ENCODE results near the gene BABAM2. TPM values are rescaled to one million over a fixed set of nuclear protein-coding genes. Genes with fewer than 3 reads are reported as not detected.

The BABAM2 gene
- total RNA-seq, 1 experiment from 2014 or later: 16.3 TPM

GRCh38 chr2:27980242-27980641 lies 89.7 kb downstream of the BABAM2 start:
- intact Hi-C loops (cut with micrococcal nuclease): no loop called here
- Histone ChIP-seq H3K9ac (ENCODE audit: low read length) (no peak overlapping the region), H3K27ac (ENCODE audit: low read length) (no peak overlapping the region), H3K27me3 (ENCODE audit: low read length) (no peaks in the 10 kb centered on the region), H3K79me2 (ENCODE audit: low read length) (no peaks in the 10 kb centered on the region), H4K20me1 (ENCODE audit: low read length) (no peaks in the 10 kb centered on the region), H3K36me3 (ENCODE audit: low read depth, low read length) (no peaks in the 10 kb centered on the region), H3K4me2 (ENCODE audit: low read length) (no peak overlapping the region), H2AFZ (ENCODE audit: low read length) (no peak overlapping the region), H3K9me3 (ENCODE audit: low read length) (no peaks in the 10 kb centered on the region), H3F3A (ENCODE audit: low read length, unreplicated experiment) (no peaks in the 10 kb centered on the region), H3K9me2 (replicated peaks; ENCODE audit: low read length) (no peaks in the 10 kb centered on the region), H3K4me1 (ENCODE audit: insufficient read depth, low read length) (peaks cover 20% of the 10 kb centered on the region), H3K4me3 (ENCODE audit: low read length) (no peak overlapping the region)
- TF ChIP-seq EZH2 (IDR thresholded peaks at IDR 0.05; ENCODE audit: low read length, unreplicated experiment) (no peak), EZH2phosphoT487 (IDR thresholded peaks at IDR 0.05; ENCODE audit: borderline replicate concordance, low read length) (no peak), CTCF (conservative IDR thresholded peaks at IDR 0.05; ENCODE audit: low read depth, low read length) (no peak)
- no TSS peak for BruUV-seq (replicated peaks)
- POLR2A ChIA-PET (ENCODE audit: unreplicated experiment): no interaction called here
- no peak for ATAC-seq
- DNase-seq: no peak
- CTCF ChIA-PET: no interaction called here

- Histone ChIP-seq H3K9me3 (ENCODE audit: low read length) (no peaks in the 10 kb centered on the region), H2AFZ (ENCODE audit: low read length) (no peak overlapping the region), H3K9me2 (replicated peaks; ENCODE audit: low read length) (0 out of 2 replicates have a peak, but pooled peaks cover 4% of the 10 kb centered on the region), H3K27ac (ENCODE audit: low read length) (no peak overlapping the region), H3F3A (ENCODE audit: low read length, unreplicated experiment) (no peaks in the 10 kb centered on the region), H3K36me3 (ENCODE audit: low read depth, low read length) (no peaks in the 10 kb centered on the region), H3K4me1 (ENCODE audit: insufficient read depth, low read length) (peaks cover 5% of the 10 kb centered on the region; the same call in 1 of the 2 replicates), H3K4me2 (ENCODE audit: low read length) (no peak overlapping the region), H3K4me3 (ENCODE audit: low read length) (no peak overlapping the region), H4K20me1 (ENCODE audit: low read length) (no peaks in the 10 kb centered on the region), H3K9ac (ENCODE audit: low read length) (no peak overlapping the region), H3K79me2 (ENCODE audit: low read length) (no peaks in the 10 kb centered on the region), H3K27me3 (ENCODE audit: low read length) (no peaks in the 10 kb centered on the region)
- no TSS peak for BruUV-seq (replicated peaks)
- ATAC-seq (no peak), DNase-seq (no peak)
- intact Hi-C loops (cut with micrococcal nuclease): no loop called here
- POLR2A ChIA-PET (ENCODE audit: unreplicated experiment): no interaction called here
- TF ChIP-seq EZH2 (IDR thresholded peaks at IDR 0.05; ENCODE audit: low read length, unreplicated experiment) (no peak), EZH2phosphoT487 (IDR thresholded peaks at IDR 0.05; ENCODE audit: borderline replicate concordance, low read length) (no peak), CTCF (conservative IDR thresholded peaks at IDR 0.05; ENCODE audit: low read depth, low read length) (no peak)
- CTCF ChIA-PET: no interaction called here
These were observed 93.6 kb downstream of the BABAM2 start for GRCh38 chr2:27984153-27984552.

GRCh38 chr2:27988306-27988705 lies 97.8 kb downstream of the BABAM2 start:
- H3K36me3 ChIP-seq (ENCODE audit: low read depth, low read length): no peaks in the 10 kb centered on the region
- TF ChIP-seq EZH2 (IDR thresholded peaks at IDR 0.05; ENCODE audit: low read length, unreplicated experiment): no peak
- no peak for TF ChIP-seq EZH2phosphoT487 (IDR thresholded peaks at IDR 0.05; ENCODE audit: borderline replicate concordance, low read length)
- TF ChIP-seq CTCF (conservative IDR thresholded peaks at IDR 0.05; ENCODE audit: low read depth, low read length): no peak
- H3K4me2 ChIP-seq (ENCODE audit: low read length): no peak overlapping the region
- H3K79me2 ChIP-seq (ENCODE audit: low read length): no peaks in the 10 kb centered on the region
- H2AFZ ChIP-seq (ENCODE audit: low read length): no peak overlapping the region
- no peaks in the 10 kb centered on the region for H3K9me3 ChIP-seq (ENCODE audit: low read length)
- 0 out of 2 replicates have a peak, but pooled peaks cover 4% of the 10 kb centered on the region for H3K9me2 ChIP-seq (replicated peaks; ENCODE audit: low read length)
- no TSS peak for BruUV-seq (replicated peaks)
- ChIA-PET CTCF (no interaction called here), POLR2A (ENCODE audit: unreplicated experiment) (no interaction called here)
- no peaks in the 10 kb centered on the region for H3F3A ChIP-seq (ENCODE audit: low read length, unreplicated experiment)
- intact Hi-C loops (cut with micrococcal nuclease): no loop called here
- H3K4me1 ChIP-seq (ENCODE audit: insufficient read depth, low read length): peaks cover 14% of the 10 kb centered on the region
- no peaks in the 10 kb centered on the region for H3K27me3 ChIP-seq (ENCODE audit: low read length)
- DNase-seq (no peak), ATAC-seq (no peak)
- no peak overlapping the region for H3K27ac ChIP-seq (ENCODE audit: low read length)
- H4K20me1 ChIP-seq (ENCODE audit: low read length): no peaks in the 10 kb centered on the region
- no peak overlapping the region for H3K9ac ChIP-seq (ENCODE audit: low read length)
- no peak overlapping the region for H3K4me3 ChIP-seq (ENCODE audit: low read length)

Measured in PC-3 (cell line).